GM18511 (cell line): Measurements from ENCODE around the gene SHANK1.

Source experiments
- ATAC-seq: cut with Tn5 transposase; IDR thresholded peaks from one replicate; pipeline ENCODE4 v1.9.1; 2021; ENCODE audit warnings: mild to moderate bottlenecking, moderate library complexity; ENCODE audit not compliant: unreplicated experiment

SHANK1 gene

DNA sequence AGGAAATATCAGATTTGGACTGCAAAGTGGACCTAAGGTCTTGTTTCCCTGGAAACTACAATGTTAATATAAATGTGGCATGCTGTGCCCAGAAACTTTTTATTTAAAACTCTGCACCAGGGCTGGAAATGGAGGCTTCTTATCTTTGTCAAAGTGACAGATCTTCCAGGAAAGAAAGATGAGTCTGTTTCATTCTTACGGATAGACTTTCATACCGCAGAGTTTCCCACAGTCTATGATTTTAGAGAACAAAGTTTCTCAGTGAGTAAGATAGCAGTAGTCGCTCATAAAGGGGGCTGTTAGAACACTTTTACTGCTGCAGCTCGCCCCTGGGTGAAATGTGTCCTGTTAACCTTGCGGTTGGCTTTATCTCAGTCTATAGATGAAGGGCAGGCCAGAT is 10.3 kb upstream of the SHANK1 start:
- ATAC-seq = no peak

- no peak for ATAC-seq
Observed at GRCh38 chr19:50728084-50728737, 8.6 kb upstream of the SHANK1 start.

GRCh38 chr19:50725911-50726230 is 6.3 kb upstream of the SHANK1 start:
- no peak for ATAC-seq

GRCh38 chr19:50725218-50725910 is 5.8 kb upstream of the SHANK1 start:
- peak; percentile 37 for ATAC-seq

DNA sequence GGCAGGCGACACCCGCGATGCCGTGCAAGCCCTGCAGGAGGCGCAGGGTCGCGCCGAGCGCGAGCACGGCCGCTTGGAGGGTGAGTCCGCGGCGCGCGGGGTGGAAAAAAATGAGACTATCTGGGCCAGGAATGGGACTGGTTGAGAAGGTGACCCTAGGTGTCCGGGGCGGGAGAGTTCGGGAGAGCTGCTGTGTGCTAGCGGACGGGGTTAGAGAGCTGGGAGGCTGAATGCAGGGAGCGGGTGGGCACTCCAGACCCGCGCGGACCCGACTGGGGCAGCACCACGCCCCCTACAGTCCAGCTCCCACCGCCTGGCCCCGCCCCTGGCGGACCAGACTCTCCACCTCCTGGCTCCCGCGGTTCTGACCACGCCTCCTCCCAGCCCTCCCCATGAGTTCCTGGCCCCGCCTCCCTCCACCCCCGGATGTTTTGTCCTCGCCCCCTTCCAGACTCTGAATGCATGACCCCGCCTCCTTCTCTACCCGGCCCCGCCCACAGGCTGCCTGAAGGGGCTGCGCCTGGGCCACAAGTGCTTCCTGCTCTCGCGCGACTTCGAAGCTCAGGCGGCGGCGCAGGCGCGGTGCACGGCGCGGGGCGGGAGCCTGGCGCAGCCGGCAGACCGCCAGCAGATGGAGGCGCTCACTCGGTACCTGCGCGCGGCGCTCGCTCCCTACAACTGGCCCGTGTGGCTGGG is 5.1 kb upstream of the SHANK1 start:
- peak; percentile 89 for ATAC-seq

- ATAC-seq = no peak
Observed at GRCh38 chr19:50723735-50724521, 4.3 kb upstream of the SHANK1 start.

DNA sequence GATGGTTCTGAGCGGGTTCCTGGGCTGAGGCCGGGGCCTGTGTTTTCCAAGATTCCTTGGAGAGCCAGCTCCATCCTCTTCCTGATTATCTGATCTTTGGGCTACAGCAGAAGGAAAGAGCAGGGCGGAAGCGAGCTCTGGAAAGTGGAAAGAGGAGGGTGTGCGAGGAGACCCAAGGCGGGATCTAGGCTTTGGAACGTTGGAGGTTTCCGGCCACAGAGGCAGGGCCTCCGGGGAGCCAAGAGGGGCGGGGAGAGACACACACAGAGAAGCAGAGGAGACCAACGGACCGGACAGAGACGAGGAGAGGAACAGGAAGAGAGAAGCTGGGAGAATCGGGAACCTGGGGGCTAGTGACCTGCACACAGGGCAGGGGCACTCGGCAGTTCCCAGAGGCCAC is 3.5 kb upstream of the SHANK1 start, which contains the start of gene CLEC11A:
CLEC11A (plus strand) TSS at position 296 of the 400 bp plus-strand sequence. CDS start 162 bp downstream, outside the sequence.
- ATAC-seq = no peak

GRCh38 chr19:50722201-50723013 is 2.8 kb upstream of the SHANK1 start:
- ATAC-seq = no peak

DNA sequence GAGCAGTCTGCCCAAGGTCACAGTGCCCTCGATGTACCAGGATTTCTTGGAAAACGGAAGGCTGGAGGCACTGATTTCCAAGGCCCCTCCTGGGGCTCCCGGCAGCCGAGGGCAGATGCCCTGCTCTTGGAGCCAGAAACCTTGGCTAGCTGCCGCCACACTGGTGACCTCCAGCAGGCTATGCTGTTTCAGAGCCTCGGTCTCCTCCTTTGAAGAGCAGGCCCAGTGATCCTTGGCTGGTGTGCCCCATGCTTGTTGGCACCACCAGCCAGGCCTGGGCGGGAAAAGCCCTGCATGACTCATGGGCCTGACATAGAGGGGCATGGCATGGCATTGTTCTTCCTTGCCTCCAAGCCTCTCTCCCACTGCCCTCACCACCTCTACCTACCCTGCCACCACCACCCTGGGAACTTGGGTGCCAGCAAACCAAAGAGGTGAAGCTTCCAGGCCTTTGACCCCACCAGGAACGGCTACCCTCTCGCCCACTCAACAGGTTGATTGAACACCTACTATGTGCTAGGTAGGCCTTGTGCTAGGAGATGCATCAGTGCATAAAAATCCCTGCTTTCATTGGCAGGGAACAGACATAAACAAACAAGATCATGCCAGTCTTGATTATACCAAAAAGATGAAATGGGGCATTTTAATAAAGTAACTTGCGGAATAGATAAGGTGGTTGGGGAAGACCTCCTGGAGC is 2.0 kb upstream of the SHANK1 start:
- ATAC-seq = no peak

DNA sequence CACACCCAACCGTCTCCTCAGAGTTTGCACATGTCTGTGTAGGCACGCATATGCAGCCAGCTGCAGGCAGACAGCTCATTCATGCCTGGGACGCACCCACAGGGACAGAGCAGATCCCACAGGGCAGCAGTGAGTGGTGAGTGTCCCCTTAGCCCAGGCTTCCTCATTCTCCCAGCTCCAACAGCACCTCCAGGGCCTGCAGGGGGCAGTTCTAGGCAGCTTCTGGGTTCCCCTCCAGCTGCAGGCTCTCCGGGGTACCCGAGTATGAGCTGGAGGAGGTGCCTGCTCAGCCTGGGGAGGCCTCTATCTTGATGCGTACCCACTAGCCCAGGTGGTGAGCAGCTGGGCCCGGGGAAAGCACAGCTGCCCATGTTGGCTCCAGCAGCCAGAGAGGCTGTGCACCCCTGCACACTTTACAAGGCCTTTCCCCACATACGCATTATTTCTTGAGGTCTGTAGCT is 1.3 kb upstream of the SHANK1 start:
- no peak for ATAC-seq

DNA sequence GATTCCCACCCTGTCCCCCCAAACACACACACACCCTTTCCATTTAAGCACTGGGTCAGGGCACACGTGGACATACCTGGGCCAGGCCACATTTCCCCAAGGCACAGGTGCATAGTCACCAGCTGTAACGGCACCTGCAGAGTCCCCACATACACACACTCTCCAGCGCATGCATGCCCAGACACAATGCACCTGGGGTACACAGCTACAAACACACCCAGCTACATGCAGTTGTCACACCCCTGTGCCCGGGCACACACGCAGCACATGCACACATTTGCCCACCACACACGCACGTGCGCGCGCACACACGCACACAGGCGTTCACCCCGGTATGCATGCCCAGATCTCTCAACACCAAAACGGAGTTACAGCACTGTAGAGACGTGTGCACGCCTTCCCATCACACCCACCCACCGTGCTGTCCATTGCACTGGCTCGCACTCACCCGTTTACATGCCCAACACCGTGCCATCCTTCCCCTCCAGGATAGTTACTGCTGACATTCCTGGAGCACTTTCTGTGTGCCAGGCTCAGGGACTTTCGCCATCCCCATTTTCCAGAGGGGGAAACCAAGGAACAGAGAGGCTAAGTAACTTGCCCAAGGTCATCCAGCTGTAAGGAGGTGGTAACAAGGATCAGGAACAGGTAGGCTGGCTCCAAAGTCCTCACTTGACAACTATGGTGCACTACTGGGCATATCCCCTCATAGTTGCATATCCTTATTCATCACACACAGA is 749 bp upstream of the SHANK1 start:
- no peak for ATAC-seq

DNA sequence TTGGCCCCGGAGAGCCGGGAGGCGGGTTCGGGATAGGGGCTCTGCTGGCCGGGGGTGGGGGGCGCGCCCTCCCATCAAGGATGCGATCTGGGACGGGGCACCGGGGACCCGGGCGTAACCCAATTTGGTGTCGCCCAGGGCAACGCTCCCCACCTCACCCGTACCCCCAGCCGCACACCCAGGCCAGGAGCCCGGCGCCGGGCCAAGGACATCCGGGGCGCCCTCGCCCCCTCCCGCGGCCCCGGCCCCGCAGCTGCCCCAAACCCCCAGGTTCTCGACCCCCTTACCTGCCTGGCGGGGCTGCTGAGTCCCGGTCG is 525 bp downstream of the SHANK1 start:
- no peak for ATAC-seq

DNA sequence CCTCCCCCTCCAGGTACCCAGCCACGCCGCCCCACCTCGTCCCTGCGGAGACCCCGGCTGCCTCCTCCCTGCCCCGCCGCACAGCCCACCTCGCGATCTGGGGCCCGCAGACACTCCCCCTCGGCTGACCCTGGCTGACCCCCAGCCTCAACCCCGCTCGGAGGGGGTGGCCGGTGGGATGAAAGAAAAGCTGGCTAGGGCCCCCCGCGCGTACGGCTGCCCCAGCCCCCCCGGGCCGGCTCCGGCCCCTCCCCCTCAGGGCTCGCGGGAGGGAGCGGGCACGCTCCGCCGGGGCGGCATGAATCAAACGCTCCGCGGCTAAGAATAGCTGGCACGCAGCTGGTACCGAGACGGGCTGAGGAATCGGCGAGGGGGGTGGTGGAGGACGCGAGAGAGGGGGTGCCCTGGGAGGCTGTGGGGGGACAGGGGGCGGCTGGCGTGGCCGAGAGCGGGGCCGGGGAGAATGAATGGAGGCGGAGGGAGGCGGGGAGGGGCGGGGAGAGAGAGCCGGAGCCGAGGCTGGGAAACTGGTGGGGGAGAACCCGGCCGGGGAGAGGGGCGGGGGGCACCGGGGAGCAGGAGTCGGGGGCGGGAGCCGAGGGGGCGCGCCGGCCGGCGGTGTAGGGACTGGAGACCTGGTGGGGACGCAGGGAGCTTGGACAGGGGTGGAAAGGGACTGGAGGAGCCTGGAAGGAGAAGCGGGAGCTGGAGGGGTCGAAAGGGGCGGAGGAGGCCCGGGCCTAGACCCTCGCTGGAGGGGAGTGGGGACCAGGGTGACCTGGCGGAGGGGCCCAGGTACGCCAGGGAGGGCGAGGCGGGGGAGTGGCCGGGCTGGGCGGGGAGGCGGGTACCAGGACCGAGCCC is 1.1 kb downstream of the SHANK1 start:
- no peak for ATAC-seq

GRCh38 chr19:50717891-50718254 is 1.7 kb downstream of the SHANK1 start:
- no peak for ATAC-seq

DNA sequence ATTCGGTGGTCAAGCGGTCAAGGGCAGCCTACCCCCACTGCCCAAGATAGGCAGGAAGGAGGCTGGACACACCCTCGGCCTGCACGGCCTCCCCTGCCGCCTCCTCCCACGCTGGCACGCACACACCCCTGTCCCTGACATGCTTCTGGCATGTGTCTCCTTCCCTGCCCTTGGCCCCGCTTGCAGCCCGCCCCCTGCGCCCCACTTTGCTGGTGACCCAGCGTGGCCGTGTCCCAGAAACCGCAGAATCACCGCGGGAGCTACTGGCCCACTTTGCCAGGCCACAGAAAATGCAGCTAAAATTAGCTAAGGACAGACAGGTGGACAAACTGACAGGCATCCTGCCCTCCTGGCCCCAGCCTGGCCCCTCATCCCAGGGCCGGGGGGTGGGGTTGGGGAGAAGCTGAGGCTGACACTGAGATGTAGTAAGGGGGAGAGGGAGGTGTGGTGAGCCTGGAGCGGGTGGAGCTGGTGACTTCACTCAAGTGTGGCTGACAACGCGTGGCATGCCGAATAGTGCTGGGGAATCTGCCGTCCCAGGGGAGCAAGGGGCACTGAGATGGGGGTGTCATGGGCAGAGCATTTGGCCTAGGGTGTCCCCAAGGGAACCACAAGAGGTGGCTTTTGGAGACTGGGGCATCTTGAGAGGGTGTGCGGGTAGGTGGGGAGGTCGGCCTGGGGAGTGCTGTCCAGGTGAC is 2.4 kb downstream of the SHANK1 start:
- ATAC-seq = no peak

- no peak for ATAC-seq
Observed at GRCh38 chr19:50716178-50717025, 3.2 kb downstream of the SHANK1 start.
